Tibial nerve (tissue), 3 donors: ENCODE measurements around the gene RBM17.

Experiments used
- CTCF ChIP-seq, 5 experiments: fragments of 200-600 bp in 3 of 5; fragments of 450-650 bp in 2 of 5; sonication (generic) in 3 of 5; IDR thresholded peaks; one replicate each; pipeline ENCODE4 v1.5.1; 2016 to 2019; ENCODE audit warnings: antibody characterized with exemption in 5 of 5, mild to moderate bottlenecking in 3 of 5, moderate library complexity in 2 of 5
- POLR2A ChIP-seq, 2 donors: fragments of 450-650 bp; IDR thresholded peaks; one replicate each; pipeline ENCODE4 v1.6.1; 2017; ENCODE audit warnings: antibody characterized with exemption in 2 of 2, mild to moderate bottlenecking in 2 of 2, moderate library complexity in 2 of 2

DNA sequence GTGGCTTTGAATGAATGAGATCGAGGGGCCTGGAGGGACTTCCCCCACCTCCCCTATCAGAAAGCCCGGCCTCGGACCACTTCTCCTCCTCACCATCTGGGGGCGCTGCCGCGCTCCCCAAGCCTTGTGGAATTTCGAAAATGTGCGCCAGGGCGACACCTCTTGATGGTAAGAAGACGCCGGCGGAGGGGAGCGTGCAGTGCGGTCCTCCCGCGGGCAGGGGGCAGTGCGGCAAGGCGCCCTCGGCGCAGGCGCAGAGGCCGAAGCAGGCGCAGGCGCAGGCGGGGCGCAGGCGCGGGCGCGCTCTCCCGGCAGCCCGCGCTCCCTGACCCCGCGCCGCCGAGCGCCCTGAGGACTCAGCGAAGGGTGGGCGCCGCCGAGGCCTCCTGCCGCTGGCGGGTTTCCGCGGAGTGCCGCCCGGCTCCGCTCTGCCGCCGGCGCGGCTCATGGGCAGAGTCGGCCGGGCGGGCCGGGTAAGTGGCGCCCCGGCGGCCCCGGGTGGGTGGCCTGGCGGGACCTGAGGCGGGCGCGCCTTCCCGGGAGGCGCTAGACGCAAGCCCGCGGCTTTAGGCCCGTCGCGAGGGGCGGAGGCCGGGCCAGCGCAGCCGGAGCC, at the start of gene RBM17:
- TF ChIP-seq POLR2A (IDR thresholded peaks at IDR 0.05) (peak in 1 of 2 donors; percentile 67), CTCF (IDR thresholded peaks at IDR 0.05) (peak; percentile 100)
